ENCODE measurements around the gene ANOS1. TPM values are rescaled to one million over a fixed set of nuclear protein-coding genes. Genes with fewer than 3 reads are reported as not detected.

The ANOS1 gene
- total RNA-seq, 6 donors from 2014 or later, result 16.8 to 118 (median 66.6) TPM

- Histone ChIP-seq H3K27ac (peak overlapping the region in 1 of 4 donors; percentile 35), H3K4me3 (no peak overlapping the region), H3K4me1 (peaks cover 0 to 20% (median 0%) of the 10 kb centered on the region in 4 donors), H3K36me3 (no peaks in the 10 kb centered on the region), H3K27me3 (peaks cover 0 to 16% (median 0%) of the 10 kb centered on the region in 4 donors), H3K9me3 (no peaks in the 10 kb centered on the region)
- TF ChIP-seq POLR2AphosphoS5 (IDR thresholded peaks at IDR 0.05) (no peak), POLR2A (IDR thresholded peaks at IDR 0.05) (no peak), EP300 (IDR thresholded peaks at IDR 0.05) (no peak), CTCF (IDR thresholded peaks at IDR 0.05) (no peak)
- ATAC-seq (ENCODE audit: low FRiP score in 2 of 2) (no peak), DNase-seq (peak in 1 of 2 donors; percentile 54)
- 41 to 42% methylated on average over 6 to 11 of the region's 11 CpGs for WGBS, 2 donors
Measured at GRCh38 chrX:8728932-8729535, 2.9 kb downstream of the ANOS1 start.

GRCh38 chrX:8726031-8726652, 5.8 kb downstream of the ANOS1 start:
- TF ChIP-seq CTCF (IDR thresholded peaks at IDR 0.05) (no peak), POLR2A (IDR thresholded peaks at IDR 0.05) (no peak), POLR2AphosphoS5 (IDR thresholded peaks at IDR 0.05) (no peak), EP300 (IDR thresholded peaks at IDR 0.05) (no peak)
- Histone ChIP-seq H3K4me3 (no peak overlapping the region), H3K27ac (peak overlapping the region in 1 of 4 donors; percentile 31), H3K4me1 (peaks cover 0 to 8% (median 0%) of the 10 kb centered on the region in 4 donors), H3K36me3 (no peaks in the 10 kb centered on the region), H3K27me3 (peaks cover 0 to 5% (median 0%) of the 10 kb centered on the region in 4 donors), H3K9me3 (no peaks in the 10 kb centered on the region)
- 42 to 60% methylated on average over 7 of the region's 7 CpGs for WGBS, 2 donors
- ATAC-seq (ENCODE audit: low FRiP score in 2 of 2) (peak in 1 of 2 donors; percentile 59), DNase-seq (no peak)

GRCh38 chrX:8724300-8724699, 7.6 kb downstream of the ANOS1 start:
- no peak for TF ChIP-seq POLR2A (IDR thresholded peaks at IDR 0.05)
- TF ChIP-seq CTCF (IDR thresholded peaks at IDR 0.05), result no peak
- TF ChIP-seq POLR2AphosphoS5 (IDR thresholded peaks at IDR 0.05), result no peak
- no peak for TF ChIP-seq EP300 (IDR thresholded peaks at IDR 0.05)
- Histone ChIP-seq H3K36me3 (no peaks in the 10 kb centered on the region), H3K9me3 (no peaks in the 10 kb centered on the region), H3K4me3 (no peak overlapping the region), H3K27me3 (no peaks in the 10 kb centered on the region), H3K27ac (no peak overlapping the region), H3K4me1 (no peaks in the 10 kb centered on the region)
- DNase-seq (no peak), ATAC-seq (ENCODE audit: low FRiP score in 2 of 2) (no peak)
- 38% methylated on average over 7 of the region's 7 CpGs for WGBS, 2 donors

- TF ChIP-seq POLR2A (IDR thresholded peaks at IDR 0.05) (no peak), POLR2AphosphoS5 (IDR thresholded peaks at IDR 0.05) (no peak), CTCF (IDR thresholded peaks at IDR 0.05) (no peak), EP300 (IDR thresholded peaks at IDR 0.05) (no peak)
- Histone ChIP-seq H3K4me3 (no peak overlapping the region), H3K36me3 (no peaks in the 10 kb centered on the region), H3K4me1 (no peaks in the 10 kb centered on the region), H3K27ac (no peak overlapping the region), H3K27me3 (no peaks in the 10 kb centered on the region), H3K9me3 (no peaks in the 10 kb centered on the region)
- DNase-seq (no peak), ATAC-seq (ENCODE audit: low FRiP score in 2 of 2) (no peak)
- 55 to 73% methylated on average over 2 of the region's 2 CpGs for WGBS, 2 donors
Measured at GRCh38 chrX:8721536-8721935, 10.4 kb downstream of the ANOS1 start.
